NCI-H748 (cell line): Measurements from ENCODE around the gene SRP9.
A peak's percentile ranks its signal among the peaks of the same experiment; 100 is the strongest.

Source experiments
- DNase-seq: peaks from one replicate; lab custom pipeline; 2025; ENCODE audit not compliant: unreplicated experiment; lab: John Stamatoyannopoulos, UW

The SRP9 gene, protein sequence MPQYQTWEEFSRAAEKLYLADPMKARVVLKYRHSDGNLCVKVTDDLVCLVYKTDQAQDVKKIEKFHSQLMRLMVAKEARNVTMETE

DNA sequence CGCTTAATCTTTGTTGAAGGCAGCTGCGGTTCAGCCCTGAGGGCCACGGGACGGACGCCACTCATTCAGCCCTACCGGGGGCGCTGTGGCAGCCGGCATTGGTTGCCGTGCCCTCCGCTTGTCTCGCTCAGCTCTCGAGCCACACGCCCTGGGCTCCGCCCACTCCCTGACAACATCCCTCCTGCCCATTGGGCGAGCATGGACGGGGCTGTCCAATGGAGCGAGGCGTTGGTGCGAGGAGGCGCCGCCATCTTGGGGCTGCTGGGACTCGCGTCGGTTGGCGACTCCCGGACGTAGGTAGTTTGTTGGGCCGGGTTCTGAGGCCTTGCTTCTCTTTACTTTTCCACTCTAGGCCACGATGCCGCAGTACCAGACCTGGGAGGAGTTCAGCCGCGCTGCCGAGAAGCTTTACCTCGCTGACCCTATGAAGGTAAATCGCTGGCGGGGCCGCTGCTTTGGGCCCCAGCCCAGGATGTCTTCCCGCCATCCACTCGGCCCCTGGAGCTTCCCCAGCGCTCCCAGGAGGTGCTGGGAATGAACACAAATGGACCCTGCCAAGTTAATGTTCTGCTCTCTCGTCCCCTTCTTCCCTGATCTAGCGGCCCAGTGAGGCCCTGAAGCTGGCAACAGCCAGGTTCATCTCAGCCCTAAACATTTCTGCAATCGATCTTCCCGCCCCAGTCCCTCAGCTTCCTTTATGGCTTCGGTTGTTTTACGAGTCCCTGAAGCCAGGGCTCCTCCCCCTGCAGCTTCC is at the start of gene SRP9:
Gene SRP9, plus strand, starts transcription at position 244 of the 754 bp plus-strand sequence. Its CDS starts 115 bp downstream, at position 359.
- peak; percentile 98 for DNase-seq

DNA sequence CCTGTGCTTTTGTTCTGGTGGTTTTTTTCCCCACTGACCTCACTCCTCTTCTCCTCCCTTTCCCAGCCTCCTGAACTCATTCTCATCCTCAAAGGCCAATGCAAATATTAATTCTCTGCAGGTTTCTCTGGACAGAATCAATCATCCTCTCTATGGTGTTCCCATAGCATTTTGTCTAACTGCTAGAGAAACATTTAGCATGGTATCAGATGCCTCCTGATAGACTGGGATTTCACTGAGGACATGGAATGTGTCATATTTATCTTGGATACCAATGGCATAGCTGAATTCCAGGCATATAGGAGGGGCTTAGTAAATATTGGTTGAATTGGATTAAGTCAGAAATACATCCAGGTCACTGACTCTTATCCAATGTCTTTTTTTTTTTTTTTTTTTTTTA is 46.1 kb upstream of the SRP9 start:
- no peak for DNase-seq

DNA sequence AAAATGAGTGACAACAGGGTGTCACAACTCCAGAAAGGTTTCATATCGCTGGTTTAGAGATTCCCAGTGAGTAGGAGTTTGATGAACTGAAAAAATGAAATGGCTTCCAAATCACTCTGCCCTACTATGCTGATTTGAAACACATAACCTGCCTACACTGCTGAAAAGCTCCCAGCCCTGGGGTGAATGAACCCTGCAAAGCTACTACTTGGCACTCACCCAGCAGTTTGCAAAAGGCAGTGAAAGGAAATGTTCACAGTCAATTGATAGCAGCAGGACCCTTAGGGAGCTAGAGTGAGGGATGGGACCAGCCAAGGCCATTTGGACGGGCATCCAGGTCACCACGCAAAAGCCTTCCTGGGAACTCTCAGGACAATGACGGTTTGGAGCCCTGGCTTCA is 44.4 kb upstream of the SRP9 start:
- no peak for DNase-seq

DNA sequence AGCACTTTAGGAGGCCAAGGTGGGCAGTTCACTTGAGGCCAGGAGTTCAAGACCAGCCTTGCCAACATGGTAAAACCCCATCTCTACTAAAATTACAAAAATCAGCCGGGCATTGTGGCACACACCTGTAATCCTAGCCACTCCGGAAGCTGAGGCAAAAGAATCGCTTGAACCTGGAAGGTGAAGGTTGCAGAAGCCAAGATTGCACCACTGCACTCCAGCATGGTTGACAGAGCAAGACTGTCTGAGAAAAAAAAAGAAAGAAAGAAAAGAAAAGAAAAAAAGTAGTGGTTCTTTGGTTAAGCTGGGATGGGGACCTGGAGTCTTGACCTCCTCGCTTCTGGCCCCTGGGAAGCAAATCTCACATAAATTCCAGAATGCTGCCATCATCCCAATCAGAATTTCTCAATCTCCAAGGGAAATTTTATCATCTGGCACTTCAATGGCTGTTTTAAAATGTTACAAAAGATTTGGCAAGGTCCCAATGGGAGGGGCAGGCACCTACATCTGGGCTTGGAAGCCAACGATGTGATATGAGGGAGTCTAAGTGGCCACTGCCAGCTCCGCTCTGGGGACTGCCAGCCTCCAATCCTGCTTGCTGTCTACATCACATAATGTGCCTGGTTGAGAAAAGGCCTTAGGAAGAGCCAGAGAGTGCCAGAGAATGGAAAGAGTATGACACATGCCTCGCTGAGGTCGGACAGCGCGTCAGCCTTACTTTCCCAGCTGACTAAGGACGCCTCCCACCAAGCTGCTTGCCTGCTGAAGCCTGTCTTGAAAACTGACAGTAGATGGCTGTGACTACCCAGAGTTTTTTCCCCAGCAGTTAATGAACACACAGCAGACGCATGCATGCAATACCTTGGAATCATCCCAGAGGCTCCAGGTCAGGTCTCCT is 42.1 kb upstream of the SRP9 start:
- no peak for DNase-seq

DNA sequence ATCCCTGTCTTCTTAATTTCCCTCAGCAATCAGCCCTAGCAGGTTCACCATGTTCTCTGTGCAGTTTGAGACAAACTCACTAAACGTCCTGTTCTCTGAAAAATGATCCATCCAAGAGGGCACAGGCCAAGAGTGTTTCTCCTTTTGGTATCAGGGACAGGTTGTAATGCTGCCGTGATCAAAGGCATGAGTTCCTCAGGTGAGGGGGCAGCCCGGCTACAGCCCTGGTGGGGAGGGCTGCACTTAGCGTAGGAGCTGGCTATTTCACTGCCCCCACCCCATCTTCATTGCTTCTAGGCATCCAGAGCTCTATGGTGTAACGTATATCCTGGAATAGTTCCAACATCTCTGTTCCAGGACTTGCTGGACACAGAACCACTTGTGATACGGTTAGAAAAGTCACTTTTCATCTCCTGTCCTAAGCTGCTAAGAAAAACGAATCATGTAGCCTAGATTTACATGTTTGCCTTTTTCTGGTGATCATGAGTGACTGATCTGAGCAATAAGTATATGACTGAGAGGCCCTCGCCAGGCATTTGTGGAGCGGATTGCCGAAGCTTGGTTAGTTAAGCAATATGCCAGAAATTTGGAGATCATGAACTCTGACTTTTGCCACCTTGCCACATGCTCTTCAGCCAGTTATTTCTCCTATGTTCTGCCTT is 41.1 kb upstream of the SRP9 start:
- no peak for DNase-seq

DNA sequence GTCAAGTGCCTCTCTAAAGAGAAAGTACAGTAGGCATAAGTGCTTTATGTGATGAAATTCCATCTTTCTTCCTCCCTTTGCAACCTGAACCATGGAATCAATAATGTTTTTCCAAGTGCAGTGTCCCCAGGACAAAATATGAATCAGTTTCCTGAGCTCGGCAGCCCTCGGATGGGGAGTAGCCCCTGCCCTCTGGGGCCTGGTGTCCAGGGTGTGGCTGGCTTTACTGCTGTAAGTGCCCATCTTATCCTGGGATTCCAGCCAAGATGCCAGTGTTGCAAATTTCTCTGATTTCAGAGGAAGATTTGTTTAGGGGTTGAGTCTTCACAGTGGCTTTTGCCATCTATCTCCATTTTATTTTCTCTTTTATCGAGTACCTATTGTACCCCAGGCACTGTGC is 40.5 kb upstream of the SRP9 start:
- no peak for DNase-seq

DNA sequence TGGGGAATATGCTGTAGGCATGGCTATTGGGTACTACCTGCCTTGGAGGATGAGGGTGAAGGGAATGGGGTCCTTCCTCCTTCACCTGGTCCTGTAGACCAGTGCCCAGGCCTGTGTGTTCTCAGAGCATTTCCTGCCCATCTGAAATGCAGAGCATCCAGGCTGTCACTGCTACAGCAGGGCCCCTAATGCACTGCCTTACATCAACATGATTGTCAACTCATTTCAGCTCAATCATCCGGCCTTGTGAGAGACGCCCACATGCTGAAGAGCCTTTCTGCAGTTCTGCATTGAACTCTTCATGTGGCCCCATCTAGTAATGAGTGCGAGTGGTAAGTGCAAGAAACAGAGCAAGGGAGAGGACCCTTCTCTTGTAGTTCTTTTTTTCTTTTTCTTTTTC is 39.8 kb upstream of the SRP9 start:
- DNase-seq: no peak

DNA sequence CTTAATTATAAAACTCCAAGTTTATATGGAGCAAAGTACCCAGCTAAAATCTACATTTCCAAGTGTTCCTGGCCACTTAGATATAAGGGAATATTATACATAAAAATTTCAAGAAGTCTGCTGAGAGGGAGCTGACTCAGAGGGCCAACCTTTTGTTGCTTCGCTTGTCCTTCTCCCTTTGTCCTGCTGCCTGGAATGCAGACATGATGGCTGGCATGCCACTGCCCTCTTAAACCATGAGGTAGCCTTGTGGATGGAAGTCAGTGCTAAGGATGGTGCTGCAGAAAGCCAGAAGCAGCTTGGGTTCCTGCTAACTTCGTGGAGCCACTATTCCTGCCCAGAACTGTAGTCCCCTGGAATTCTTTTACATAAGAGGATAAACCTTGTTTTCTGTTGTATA is 38.9 kb upstream of the SRP9 start:
- DNase-seq: no peak

DNA sequence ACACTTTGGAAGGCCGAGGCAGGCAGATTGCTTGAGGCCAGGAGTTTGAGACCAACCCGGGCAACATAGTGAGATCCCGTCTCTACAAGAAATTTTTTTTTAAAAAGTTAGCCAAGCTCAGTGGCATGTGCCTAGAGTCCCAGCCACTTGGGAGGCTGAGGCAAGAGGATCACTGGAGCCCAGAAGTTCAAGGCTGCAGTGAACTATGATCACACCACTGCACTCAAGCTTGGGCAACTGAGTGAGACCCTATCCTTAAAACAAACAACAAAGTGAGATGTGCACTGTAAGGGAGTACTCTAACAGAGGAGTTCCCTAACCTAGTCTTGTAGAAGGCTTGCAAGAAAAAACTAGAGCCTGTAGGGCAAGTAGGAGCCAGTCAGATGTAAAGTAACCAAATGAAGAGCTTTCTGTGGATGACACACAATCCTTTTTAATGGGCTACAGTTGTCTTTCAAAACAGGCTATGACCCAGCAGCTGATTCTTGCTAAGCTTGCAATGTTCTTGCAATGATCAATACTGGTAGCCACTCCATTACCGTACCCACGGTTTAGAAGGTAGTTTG is 38.0 kb upstream of the SRP9 start:
- no peak for DNase-seq

DNA sequence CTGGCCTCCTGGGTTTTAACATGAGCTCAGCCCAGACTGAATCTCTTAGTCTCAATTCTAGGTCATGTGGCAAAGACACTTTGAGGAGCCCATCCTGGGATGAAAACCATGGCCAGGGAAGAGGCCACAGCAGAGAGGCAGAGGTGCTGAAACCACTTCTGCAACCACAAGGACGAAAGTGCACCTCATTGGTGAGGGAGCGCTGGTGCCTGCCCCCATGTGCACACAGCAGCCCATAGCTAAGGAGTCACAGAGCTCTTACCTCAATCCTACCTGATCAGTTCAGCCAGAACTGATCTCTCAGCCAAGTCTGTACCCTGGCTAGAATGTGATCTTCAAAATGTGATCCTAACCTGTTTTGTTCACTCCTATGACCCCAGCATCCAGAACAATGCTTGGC is 32.9 kb upstream of the SRP9 start:
- no peak for DNase-seq

DNA sequence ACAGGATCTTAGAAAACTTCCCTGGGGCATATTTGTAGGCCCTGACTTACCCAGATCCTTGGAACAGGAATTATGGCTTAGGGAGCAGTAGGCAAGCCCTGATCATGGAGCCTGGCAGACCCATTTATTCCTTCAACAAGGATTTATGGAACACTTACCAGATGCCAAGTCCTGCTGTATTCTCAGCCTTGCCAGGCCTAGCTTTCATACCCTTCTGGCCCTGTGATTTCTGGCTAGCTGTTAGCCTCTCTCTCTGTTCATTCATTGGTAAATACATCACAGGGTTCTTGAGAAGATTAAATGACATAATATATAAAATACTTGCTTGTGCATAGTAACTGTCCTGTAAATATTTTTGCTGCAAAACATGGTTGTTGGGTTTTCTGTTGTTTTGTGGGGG is 32.4 kb upstream of the SRP9 start:
- no peak for DNase-seq

DNA sequence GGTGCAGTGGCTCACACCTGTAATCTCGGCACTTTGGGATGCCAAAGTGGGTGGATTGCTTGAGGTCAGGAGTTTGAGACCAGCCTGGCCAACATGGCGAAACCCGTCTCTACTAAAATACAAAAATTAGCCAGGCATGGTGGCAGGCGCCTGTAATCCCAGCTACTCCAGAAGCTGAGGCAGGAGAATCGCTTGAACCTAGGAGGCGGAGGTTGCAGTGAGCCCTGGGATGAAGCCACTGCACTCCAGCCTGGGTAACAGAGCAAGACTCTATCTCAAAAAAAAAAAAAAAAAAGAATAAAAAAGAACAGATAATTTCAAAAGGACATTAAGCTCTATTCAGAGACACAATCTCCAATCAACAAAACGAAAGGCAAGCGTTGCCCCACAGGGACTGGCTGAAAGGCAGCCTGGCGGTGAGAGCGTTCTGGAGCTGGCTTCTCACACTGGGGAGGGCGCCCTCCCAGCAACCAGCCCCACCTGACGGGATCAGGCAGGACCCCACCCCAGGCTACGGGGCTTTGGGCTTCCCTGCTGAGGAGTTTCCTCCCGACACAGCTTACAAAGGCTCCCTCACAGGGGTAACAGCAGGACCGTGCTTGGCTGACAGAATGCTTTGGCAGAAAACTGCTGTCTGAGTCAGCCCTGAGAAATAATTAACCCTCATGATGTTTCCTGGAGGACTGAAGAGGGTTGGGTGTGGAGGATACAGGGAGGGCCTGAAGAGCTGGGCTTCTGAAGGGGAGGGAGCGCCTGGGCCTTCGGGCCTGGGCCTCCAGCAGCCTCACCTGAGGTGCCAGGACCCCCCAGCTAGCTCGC is 31.1 kb upstream of the SRP9 start:
- DNase-seq: peak; percentile 42

DNA sequence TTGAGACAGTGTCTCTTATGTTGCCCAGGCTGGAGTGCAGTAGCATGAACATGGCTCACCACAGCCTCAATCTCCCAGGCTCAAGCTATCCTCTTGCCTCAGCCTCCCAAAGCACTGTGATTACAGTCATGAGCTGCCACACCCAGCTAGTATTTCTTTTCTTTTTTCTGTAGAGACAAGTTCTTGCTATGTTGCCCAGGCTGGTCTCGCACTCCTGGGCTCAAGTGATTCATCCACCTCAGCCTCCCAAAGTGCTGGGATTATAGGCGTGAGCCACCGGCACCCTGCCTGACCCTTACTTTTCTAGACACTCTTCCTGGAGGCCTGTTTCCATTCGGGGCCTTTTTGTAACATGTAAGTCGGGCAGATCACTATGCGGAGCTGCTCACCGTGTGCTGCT is 30.1 kb upstream of the SRP9 start:
- no peak for DNase-seq

DNA sequence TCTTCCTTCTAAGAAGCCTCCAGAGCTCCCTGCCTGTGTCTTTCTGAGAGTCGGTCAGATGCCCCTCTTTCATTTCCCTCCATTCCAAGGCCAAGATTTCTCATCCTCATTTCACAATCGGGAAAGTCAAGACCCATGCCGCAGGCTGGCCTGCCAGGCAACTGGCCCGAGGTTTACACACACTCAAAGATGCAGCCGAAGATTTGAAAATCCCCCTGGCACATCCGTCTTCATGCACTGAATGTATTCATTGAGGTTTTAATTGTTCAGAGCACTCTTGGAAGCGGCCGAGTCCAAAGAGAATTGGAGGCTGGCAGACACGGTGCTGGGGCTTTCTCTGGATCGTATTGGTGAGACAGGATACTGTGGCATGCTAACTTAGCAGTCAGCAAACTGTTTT is 29.1 kb upstream of the SRP9 start:
- DNase-seq: no peak

DNA sequence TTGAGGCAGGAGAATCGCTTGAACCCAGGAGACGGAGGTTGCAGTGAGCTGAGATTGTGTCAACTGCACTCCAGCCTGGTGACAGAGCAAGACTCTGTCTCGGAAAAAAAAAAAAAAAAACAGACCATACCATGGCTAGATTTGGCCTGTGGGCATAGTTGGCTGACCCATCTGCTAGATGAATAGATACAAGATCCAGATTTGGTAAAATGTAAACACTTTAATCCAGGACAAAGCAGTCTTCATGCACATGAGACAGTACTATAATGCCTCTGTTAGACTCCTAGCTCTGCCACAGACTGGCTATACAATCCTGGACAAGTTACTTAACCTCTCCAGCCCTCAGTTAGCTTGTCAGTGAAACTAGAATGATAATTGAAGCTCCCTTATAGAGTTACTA is 27.9 kb upstream of the SRP9 start:
- no peak for DNase-seq

DNA sequence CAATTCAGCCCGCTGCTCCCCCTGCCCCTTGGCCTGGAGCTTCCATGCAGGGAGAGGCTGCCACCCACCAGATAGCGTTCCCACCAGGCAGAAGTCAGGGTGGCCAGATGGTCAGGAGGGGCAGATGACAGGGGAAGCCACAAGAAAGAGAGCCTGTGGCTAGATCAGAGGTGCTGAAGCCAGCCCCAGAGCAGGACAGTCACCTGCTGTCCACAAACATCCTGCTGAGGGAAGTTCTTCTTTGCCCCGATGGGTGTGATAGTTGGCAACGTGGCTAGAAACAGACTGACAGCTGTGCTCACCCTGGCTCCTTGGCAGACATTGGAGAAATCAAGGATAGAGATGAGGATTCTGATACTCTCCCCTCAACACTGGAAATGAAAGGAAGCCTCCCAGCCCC is 27.2 kb upstream of the SRP9 start:
- DNase-seq: no peak

DNA sequence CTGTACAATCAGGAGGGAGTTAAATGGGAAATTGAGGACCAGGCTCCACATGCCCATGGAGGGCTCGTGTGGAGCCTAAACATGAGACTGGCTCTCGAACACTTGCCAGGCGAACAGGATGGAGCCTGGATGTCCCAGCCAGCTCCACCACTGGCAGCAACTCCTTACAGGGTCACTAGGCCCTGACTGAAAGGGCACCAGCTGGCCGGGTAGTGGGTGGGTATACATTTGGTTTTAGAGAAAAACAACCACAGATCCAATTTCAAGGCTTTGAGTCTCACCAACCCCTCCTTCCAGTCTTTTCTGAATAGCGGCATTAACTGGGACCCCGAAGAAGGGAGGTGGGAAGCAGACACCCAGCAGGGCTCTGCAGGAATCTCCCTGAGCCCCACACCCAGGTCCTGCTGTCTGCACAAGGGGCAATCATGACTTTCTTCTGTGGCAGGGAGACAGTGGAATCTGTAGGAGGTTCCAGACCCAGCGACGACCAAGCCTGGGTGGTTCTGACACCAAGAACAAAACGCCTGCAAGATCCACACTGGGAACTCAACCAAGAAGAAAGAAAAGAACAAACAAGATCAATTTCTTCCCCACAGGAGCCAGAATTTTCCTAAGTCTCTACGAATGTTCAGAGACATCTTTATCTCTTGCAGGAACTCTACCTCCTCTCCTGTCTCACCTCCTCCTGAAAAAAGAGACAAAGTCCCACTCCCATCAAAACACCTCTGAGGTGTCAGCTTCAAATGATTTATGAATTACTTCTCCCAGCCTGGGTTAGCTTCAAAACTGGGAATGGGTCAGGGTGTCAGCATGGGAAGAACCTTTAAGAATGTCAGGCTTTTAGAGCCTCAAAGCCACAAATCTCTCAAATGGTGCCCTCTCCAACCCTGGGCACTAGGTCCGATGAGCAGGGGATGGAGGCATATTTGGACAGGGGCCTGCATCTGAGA is 26.5 kb upstream of the SRP9 start:
- no peak for DNase-seq

DNA sequence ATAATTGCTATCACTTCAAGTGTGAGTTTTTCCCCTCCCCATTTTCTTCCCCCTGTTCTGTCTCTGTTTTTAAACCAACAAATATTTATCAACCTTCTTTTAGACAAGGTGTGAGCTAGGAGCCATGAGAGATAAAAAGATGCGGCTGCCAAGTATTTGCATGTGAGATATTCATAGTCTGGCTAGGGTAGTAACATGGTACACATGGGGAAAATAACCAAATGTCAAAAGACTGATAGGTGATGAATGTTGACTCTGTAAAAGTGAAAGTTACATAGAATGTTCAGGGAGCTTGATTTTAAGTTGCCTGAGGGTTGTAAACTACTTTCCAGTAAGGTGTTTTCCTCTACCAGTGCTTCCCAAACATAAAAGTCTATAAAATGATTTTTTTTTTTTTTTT is 25.4 kb upstream of the SRP9 start:
- no peak for DNase-seq

DNA sequence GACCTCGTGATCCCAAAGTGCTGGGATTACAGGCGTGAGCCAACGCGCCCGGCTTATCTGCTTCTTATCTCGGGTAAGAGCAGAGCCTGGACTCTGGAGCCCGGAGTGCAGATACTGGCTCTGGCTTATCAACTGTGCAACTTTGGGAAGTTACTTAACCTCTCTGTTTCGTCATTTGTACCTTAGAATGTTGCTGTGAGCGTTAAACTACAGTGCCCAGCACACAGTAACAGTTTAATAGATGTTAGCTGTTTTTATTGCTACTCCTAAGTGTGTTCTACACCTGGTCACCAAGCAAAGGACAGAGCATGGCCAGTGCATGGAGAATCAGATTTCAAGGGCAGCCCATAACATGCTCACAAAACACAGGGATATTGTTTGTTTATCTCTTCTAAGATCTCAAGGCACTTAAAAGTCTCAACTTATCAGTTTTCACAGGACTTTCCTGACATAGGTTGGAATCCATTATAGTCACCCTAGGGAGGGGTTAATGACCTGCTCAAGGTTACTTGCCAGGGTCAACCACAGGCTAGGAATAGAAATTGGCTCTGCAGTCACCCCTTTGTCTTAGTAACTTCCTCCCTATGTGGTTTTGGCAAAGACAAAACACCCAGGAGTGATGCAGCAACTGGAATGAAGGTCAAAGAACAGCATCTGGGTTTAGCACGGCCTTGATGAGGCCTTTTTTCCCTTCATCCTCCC is 22.5 kb upstream of the SRP9 start:
- no peak for DNase-seq
